ENCODE measurements around the gene ABHD3. TPM values are rescaled to one million over a fixed set of nuclear protein-coding genes. Genes with fewer than 3 reads are reported as not detected.
"Not testable (repeated sequence)": the region's sequence is repeated elsewhere in the genome, so short reads cannot be mapped to it uniquely, and the experiment has no call there.

The ABHD3 gene
- total and polyA plus RNA-seq, 9 donors: 6.9 to 13.8 (median 9.3) TPM

- Histone ChIP-seq H3K27me3 (ENCODE audit: control insufficient read depth, insufficient read depth, low read length) (no peaks in the 10 kb centered on the region), H3K9me3 (replicated peaks; ENCODE audit: control insufficient read depth, low read depth, low read length) (no peaks in the 10 kb centered on the region), H3K4me1 (ENCODE audit: control insufficient read depth, insufficient read depth, low read length) (no peaks in the 10 kb centered on the region), H3K36me3 (ENCODE audit: control insufficient read depth, insufficient read depth, low read length) (no peaks in the 10 kb centered on the region), H3K27ac (ENCODE audit: low read length) (peak overlapping the region; percentile 79), H3K4me3 (ENCODE audit: low read length) (peak overlapping the region; percentile 9)
- peak; percentile 84 for DNase-seq
- WGBS (ENCODE audit: insufficient coverage): 19% methylated on average over 8 of the region's 11 CpGs
These were observed 22.1 kb downstream of the ABHD3 start for GRCh38 chr18:21682371-21683051.

- H3K9me3 ChIP-seq (replicated peaks; ENCODE audit: control insufficient read depth, low read depth, low read length): no peaks in the 10 kb centered on the region
These were observed 24.4 kb downstream of the ABHD3 start for GRCh38 chr18:21680161-21680560.

GRCh38 chr18:21678859-21679258 lies 25.7 kb downstream of the ABHD3 start:
- no peaks in the 10 kb centered on the region for H3K27me3 ChIP-seq (ENCODE audit: control insufficient read depth, insufficient read depth, low read length)
- no peaks in the 10 kb centered on the region for H3K9me3 ChIP-seq (replicated peaks; ENCODE audit: control insufficient read depth, low read depth, low read length)
- no peak overlapping the region for H3K4me3 ChIP-seq (ENCODE audit: low read length)
- H3K4me1 ChIP-seq (ENCODE audit: control insufficient read depth, insufficient read depth, low read length): no peaks in the 10 kb centered on the region
- no peaks in the 10 kb centered on the region for H3K36me3 ChIP-seq (ENCODE audit: control insufficient read depth, insufficient read depth, low read length)
- H3K27ac ChIP-seq (ENCODE audit: low read length): no peak overlapping the region
- DNase-seq: peak; percentile 38
- WGBS (ENCODE audit: insufficient coverage): no CpG with 5 or more reads among the region's 1 CpG

More at GRCh38 chr18:21680161-21680560, 24.4 kb downstream of the ABHD3 start:
- Histone ChIP-seq H3K36me3 (ENCODE audit: control insufficient read depth, insufficient read depth, low read length) (no peaks in the 10 kb centered on the region), H3K4me3 (ENCODE audit: low read length) (no peak overlapping the region), H3K4me1 (ENCODE audit: control insufficient read depth, insufficient read depth, low read length) (no peaks in the 10 kb centered on the region), H3K27ac (ENCODE audit: low read length) (no peak overlapping the region), H3K27me3 (ENCODE audit: control insufficient read depth, insufficient read depth, low read length) (no peaks in the 10 kb centered on the region)
- no peak for DNase-seq
- no CpG with 5 or more reads among the region's 6 CpGs for WGBS (ENCODE audit: insufficient coverage)

- not testable (repeated sequence) for H3K9me3 ChIP-seq (replicated peaks; ENCODE audit: control insufficient read depth, low read depth, low read length); H3K27ac ChIP-seq (ENCODE audit: low read length); H3K4me3 ChIP-seq (ENCODE audit: low read length); H3K36me3 ChIP-seq (ENCODE audit: control insufficient read depth, insufficient read depth, low read length); H3K27me3 ChIP-seq (ENCODE audit: control insufficient read depth, insufficient read depth, low read length); H3K4me1 ChIP-seq (ENCODE audit: control insufficient read depth, insufficient read depth, low read length); DNase-seq
- 100% methylated on average over 2 of the region's 8 CpGs for WGBS (ENCODE audit: insufficient coverage)
These were observed 29.2 kb downstream of the ABHD3 start for GRCh38 chr18:21675354-21675753.

GRCh38 chr18:21672521-21673267 lies 31.9 kb downstream of the ABHD3 start:
- Histone ChIP-seq H3K36me3 (ENCODE audit: control insufficient read depth, insufficient read depth, low read length) (no peaks in the 10 kb centered on the region), H3K4me1 (ENCODE audit: control insufficient read depth, insufficient read depth, low read length) (no peaks in the 10 kb centered on the region), H3K27ac (ENCODE audit: low read length) (no peak overlapping the region), H3K27me3 (ENCODE audit: control insufficient read depth, insufficient read depth, low read length) (no peaks in the 10 kb centered on the region), H3K9me3 (replicated peaks; ENCODE audit: control insufficient read depth, low read depth, low read length) (no peaks in the 10 kb centered on the region), H3K4me3 (ENCODE audit: low read length) (no peak overlapping the region)
- DNase-seq: peak; percentile 29
- WGBS (ENCODE audit: insufficient coverage): 80% methylated on average over 1 of the region's 3 CpGs

- no peaks in the 10 kb centered on the region for H3K4me1 ChIP-seq (ENCODE audit: control insufficient read depth, insufficient read depth, low read length)
- no peak for DNase-seq
- no peaks in the 10 kb centered on the region for H3K27me3 ChIP-seq (ENCODE audit: control insufficient read depth, insufficient read depth, low read length)
- no peaks in the 10 kb centered on the region for H3K36me3 ChIP-seq (ENCODE audit: control insufficient read depth, insufficient read depth, low read length)
- H3K9me3 ChIP-seq (replicated peaks; ENCODE audit: control insufficient read depth, low read depth, low read length): no peaks in the 10 kb centered on the region
- 55% methylated on average over 5 of the region's 9 CpGs for WGBS (ENCODE audit: insufficient coverage)
- H3K4me3 ChIP-seq (ENCODE audit: low read length): no peak overlapping the region
- H3K27ac ChIP-seq (ENCODE audit: low read length): no peak overlapping the region
These were observed 34.8 kb downstream of the ABHD3 start for GRCh38 chr18:21669736-21670285.

GRCh38 chr18:21664069-21664468 lies 40.5 kb downstream of the ABHD3 start:
- Histone ChIP-seq H3K27me3 (ENCODE audit: control insufficient read depth, insufficient read depth, low read length) (no peaks in the 10 kb centered on the region), H3K9me3 (replicated peaks; ENCODE audit: control insufficient read depth, low read depth, low read length) (no peaks in the 10 kb centered on the region), H3K27ac (ENCODE audit: low read length) (peak overlapping the region; percentile 76), H3K4me1 (ENCODE audit: control insufficient read depth, insufficient read depth, low read length) (no peaks in the 10 kb centered on the region), H3K36me3 (ENCODE audit: control insufficient read depth, insufficient read depth, low read length) (no peaks in the 10 kb centered on the region), H3K4me3 (ENCODE audit: low read length) (no peak overlapping the region)
- WGBS (ENCODE audit: insufficient coverage): no CpG with 5 or more reads among the region's 2 CpGs
- no peak for DNase-seq

- peak; percentile 92 for DNase-seq
- peak overlapping the region; percentile 76 for H3K27ac ChIP-seq (ENCODE audit: low read length)
- H3K36me3 ChIP-seq (ENCODE audit: control insufficient read depth, insufficient read depth, low read length): no peaks in the 10 kb centered on the region
- no peaks in the 10 kb centered on the region for H3K4me1 ChIP-seq (ENCODE audit: control insufficient read depth, insufficient read depth, low read length)
- no peak overlapping the region for H3K4me3 ChIP-seq (ENCODE audit: low read length)
- no peaks in the 10 kb centered on the region for H3K9me3 ChIP-seq (replicated peaks; ENCODE audit: control insufficient read depth, low read depth, low read length)
- H3K27me3 ChIP-seq (ENCODE audit: control insufficient read depth, insufficient read depth, low read length): no peaks in the 10 kb centered on the region
- 20% methylated on average over 1 of the region's 7 CpGs for WGBS (ENCODE audit: insufficient coverage)
These were observed 41.0 kb downstream of the ABHD3 start for GRCh38 chr18:21663578-21663977.

GRCh38 chr18:21662581-21662980 lies 42.0 kb downstream of the ABHD3 start:
- Histone ChIP-seq H3K27me3 (ENCODE audit: control insufficient read depth, insufficient read depth, low read length) (no peaks in the 10 kb centered on the region), H3K36me3 (ENCODE audit: control insufficient read depth, insufficient read depth, low read length) (no peaks in the 10 kb centered on the region)

GRCh38 chr18:21660078-21660477 lies 44.5 kb downstream of the ABHD3 start:
- no peaks in the 10 kb centered on the region for H3K36me3 ChIP-seq (ENCODE audit: control insufficient read depth, insufficient read depth, low read length)
- no peaks in the 10 kb centered on the region for H3K9me3 ChIP-seq (replicated peaks; ENCODE audit: control insufficient read depth, low read depth, low read length)
- no peaks in the 10 kb centered on the region for H3K27me3 ChIP-seq (ENCODE audit: control insufficient read depth, insufficient read depth, low read length)
- H3K27ac ChIP-seq (ENCODE audit: low read length): no peak overlapping the region
- H3K4me3 ChIP-seq (ENCODE audit: low read length): no peak overlapping the region
- no peaks in the 10 kb centered on the region for H3K4me1 ChIP-seq (ENCODE audit: control insufficient read depth, insufficient read depth, low read length)
- no CpG with 5 or more reads among the region's 2 CpGs for WGBS (ENCODE audit: insufficient coverage)
- DNase-seq: no peak

More at GRCh38 chr18:21662581-21662980, 42.0 kb downstream of the ABHD3 start:
- Histone ChIP-seq H3K4me1 (ENCODE audit: control insufficient read depth, insufficient read depth, low read length) (no peaks in the 10 kb centered on the region), H3K9me3 (replicated peaks; ENCODE audit: control insufficient read depth, low read depth, low read length) (no peaks in the 10 kb centered on the region), H3K27ac (ENCODE audit: low read length) (no peak overlapping the region), H3K4me3 (ENCODE audit: low read length) (no peak overlapping the region)
- DNase-seq: no peak
- 78% methylated on average over 3 of the region's 9 CpGs for WGBS (ENCODE audit: insufficient coverage)

Data from muscle of leg (tissue), 11 donors.